HG02610 (cell line): Measurements from ENCODE around the gene DTNBP1.

Source experiments
- ATAC-seq: cut with Tn5 transposase; IDR thresholded peaks from one replicate; pipeline ENCODE4 v1.9.1; 2021; ENCODE audit warnings: mild to moderate bottlenecking, moderate library complexity; ENCODE audit not compliant: unreplicated experiment

DTNBP1 gene

GRCh38 chr6:15489261-15489962, 173.4 kb downstream of the DTNBP1 start:
- ATAC-seq: no peak

- no peak for ATAC-seq
Measured at GRCh38 chr6:15487262-15487661, 175.6 kb downstream of the DTNBP1 start.

GRCh38 chr6:15485936-15486335, 176.9 kb downstream of the DTNBP1 start:
- no peak for ATAC-seq

- no peak for ATAC-seq
Measured at GRCh38 chr6:15484821-15485220, 178.0 kb downstream of the DTNBP1 start.

GRCh38 chr6:15484140-15484539, 178.7 kb downstream of the DTNBP1 start:
- no peak for ATAC-seq

GRCh38 chr6:15483060-15483459, 179.8 kb downstream of the DTNBP1 start:
- ATAC-seq: no peak

GRCh38 chr6:15481390-15482291, 181.2 kb downstream of the DTNBP1 start:
- ATAC-seq: no peak

GRCh38 chr6:15480525-15480924, 182.3 kb downstream of the DTNBP1 start:
- ATAC-seq: no peak

GRCh38 chr6:15479761-15480160, 183.1 kb downstream of the DTNBP1 start:
- no peak for ATAC-seq

- no peak for ATAC-seq
Measured at GRCh38 chr6:15477746-15478145, 185.1 kb downstream of the DTNBP1 start.

GRCh38 chr6:15476631-15477380, 186.0 kb downstream of the DTNBP1 start:
- ATAC-seq: no peak

- ATAC-seq: no peak
Measured at GRCh38 chr6:15475872-15476271, 187.0 kb downstream of the DTNBP1 start.

- no peak for ATAC-seq
Measured at GRCh38 chr6:15475261-15475660, 187.6 kb downstream of the DTNBP1 start.

GRCh38 chr6:15474196-15474595, 188.6 kb downstream of the DTNBP1 start:
- ATAC-seq: no peak

GRCh38 chr6:15473741-15474161, 189.1 kb downstream of the DTNBP1 start:
- no peak for ATAC-seq

GRCh38 chr6:15473174-15473573, 189.7 kb downstream of the DTNBP1 start:
- no peak for ATAC-seq
